ENCODE results near the gene ZNF300.
A peak's percentile ranks its signal among the peaks of the same experiment; 100 is the strongest.

GRCh38 chr5:150847334-150847695, 57.5 kb downstream of the ZNF300 start:
- TF ChIP-seq CTCF (IDR thresholded peaks at IDR 0.05) = peak in 1 of 4 experiments; percentile 4
- TF ChIP-seq POLR2A (IDR thresholded peaks at IDR 0.05) = no peak

All from sigmoid colon (tissue), 3 donors.